ENCODE results near the gene C1orf35.

DNA sequence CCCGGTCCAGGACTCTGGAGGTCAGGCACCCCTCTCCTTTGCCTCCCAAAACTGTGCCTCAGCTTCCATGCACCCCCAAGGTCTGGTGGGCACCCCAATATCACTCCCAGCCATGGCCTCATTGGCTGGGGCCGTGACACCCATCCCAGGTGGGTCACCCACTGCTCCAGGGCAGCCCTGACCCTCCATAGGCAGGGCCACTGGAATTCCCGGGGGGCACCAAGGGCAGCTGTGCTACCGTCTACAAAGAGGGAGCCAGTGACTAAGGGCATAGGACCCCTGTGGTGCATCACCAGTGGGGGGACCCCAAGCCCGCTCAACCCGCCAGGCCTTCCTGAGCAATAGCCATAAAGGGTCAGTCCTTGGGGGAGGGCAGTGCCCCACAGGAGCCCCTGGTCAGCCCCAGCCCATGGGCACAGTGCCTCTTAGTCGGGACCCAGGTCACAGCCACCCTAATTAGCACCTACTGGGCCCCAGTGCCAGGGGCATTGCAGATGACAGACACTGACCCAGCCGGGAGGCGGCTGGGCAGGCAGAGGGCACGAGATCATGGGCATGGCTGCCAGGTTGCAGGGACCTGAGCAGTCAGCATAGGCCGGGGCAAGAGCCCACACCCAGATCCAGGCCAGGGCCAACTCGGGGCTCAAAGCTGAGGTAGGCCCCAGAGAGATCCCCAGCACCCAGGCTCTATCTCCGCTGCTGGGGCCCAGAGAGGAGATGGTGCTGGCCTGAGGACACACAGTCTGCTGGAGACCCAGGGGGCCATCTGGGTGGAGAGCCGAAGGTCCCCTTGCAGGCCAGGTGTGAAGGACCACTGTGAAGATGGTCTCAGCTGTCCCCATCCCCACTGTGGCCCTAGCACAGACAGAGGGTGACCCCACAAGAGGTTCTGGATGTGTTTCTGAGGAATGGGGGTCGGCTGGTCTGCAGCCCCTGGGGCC lies 39.6 kb downstream of the C1orf35 start:
- no peak for TF ChIP-seq POLR2A (IDR thresholded peaks at IDR 0.05; ENCODE audit: low read length)
- TF ChIP-seq GATA1 (IDR thresholded peaks at IDR 0.05; ENCODE audit: low read depth, low read length) = no peak

All from erythroblast (primary cell).